GM19193 (cell line): Measurements from ENCODE around the gene SLC25A42.

Experiments
- POLR2A ChIP-seq: IDR thresholded peaks from 4 replicates; pipeline ENCODE4 v1.6.1; 2011; ENCODE audit not compliant: insufficient read depth, insufficient read length; ENCODE audit errors: extremely low read depth

The SLC25A42 gene

DNA sequence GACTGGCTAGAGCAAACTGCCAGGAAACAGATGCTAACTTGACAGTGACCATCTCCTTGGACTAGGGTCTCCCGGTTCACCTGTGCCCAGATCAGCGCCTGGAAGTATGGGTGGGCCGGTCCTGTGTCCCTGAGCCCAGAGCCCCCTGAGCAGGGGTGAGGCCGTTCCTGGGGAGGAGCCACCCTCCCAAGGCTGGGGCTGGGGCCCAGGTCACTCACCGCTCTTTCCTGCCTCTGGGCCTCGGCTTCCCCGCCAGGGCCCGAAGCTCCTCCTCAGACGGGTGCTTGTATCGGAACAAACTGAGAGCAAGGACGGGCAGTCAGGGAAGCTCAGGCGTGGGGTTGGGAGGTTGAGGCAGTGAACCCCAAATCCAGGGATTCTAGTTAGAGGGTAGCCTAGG, 69.1 kb downstream of the SLC25A42 start:
- TF ChIP-seq POLR2A, result no peak

DNA sequence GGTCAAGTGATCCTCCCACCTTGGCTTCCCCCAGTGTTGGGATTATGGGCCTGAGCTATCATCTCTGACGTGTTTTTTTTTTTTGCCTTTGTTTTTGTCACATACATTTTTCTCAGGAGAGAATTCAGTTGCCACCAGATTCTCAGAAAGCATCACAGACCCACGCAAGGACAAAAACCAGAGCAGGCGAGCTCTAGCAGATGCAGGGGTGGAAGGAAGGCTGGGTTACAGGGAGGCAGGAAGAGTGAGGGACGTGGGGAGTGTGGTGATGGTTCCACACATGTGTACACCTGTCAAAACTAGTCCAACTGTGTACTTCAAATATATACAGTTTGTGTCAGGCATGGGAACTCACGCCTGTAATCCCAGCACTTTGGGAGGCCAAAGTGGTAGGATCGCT, 70.2 kb downstream of the SLC25A42 start:
- TF ChIP-seq POLR2A, result no peak

DNA sequence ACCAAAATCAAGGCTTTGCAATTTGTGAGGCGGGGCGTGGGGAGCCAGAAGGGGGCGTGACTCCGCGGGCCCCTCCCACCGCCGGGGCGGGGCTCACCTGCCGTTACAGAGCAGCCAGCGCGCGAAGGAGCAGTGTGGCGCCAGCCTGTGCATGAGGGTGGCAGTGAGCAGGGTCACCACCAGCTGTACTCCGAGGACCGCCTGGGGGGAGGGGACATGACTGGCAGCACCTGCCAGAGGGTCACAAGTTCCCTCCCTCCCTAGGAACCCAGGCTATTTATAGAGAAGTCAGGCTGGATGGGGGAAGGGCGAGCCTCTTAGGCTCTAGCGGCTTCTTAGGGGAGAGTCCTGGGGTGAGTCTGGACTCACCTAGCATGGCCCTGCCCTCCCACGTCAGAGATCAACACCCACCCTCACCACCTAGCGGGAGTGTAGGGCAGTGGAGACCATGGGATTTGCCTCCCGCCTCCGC, 70.9 kb downstream of the SLC25A42 start:
- TF ChIP-seq POLR2A, result no peak

DNA sequence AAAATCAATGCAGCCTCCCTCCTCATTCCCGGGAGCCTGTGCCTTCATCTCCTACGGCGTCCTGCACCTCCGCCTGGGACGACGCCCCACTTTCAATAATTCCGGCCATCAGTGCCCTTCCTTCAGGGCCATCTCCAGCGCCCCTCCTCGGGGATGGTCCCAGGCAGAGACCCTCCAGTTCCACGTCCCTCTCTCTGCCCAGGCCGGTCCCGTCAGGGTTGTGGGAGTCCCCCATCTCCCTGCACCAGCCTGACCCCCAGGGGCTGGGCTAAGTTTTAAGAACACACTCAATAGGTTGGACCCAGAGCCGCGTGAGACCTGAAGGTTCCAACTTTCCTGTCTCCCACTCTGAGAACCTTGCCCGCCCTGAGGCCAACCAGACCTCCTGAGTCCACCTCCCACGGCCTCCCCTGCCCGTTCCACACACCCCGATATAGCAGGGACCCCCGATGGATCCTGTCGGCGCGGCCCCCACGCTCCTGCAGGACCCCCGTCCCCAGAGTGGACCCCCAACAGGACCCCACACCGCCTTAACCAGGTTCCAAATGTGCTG, 73.8 kb downstream of the SLC25A42 start:
- TF ChIP-seq POLR2A, result no peak

DNA sequence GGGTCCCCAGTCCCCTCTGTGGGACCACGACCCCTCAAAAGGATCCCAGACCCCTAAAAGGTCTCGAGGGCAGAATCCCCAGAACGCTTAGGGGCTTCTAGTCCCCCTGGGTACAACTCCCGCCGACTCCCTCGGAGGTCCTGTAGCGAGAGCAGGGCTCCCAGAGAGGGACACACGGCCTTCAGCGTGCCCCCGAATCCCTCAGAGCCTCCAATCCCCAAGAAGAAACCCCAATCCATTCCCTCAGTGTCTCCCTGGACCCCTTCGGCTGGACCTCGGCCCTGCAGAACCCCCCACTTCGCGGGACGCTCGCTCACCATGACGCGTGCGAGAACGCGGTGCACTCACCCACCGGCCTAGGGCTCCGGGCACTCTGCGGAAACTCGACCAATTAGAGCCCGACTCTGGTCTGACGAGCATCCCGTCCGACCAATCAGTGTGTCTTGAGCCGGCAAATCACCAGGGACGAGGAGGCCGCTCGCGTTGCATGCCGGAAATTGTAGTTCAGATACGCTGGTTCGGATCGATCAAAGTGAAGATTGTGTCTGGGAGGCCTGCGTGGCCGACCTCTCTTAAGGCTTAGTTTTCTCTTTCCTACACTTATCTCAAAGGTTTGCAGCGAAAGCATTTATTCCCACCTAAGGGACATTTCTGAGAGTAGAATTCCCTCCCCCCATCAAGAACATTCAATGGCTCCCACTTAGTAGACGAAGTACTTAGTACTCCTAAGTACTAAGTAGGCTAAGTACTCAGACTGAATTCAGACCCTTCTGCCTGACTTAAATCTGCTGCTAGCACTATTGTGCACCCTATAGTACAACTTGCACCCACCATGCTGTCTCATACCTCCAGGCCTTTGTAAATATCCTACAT, 74.6 kb downstream of the SLC25A42 start, which contains the start of gene TMEM161A:
Gene TMEM161A, minus strand, starts transcription at position 370 of the 873 bp plus-strand sequence. Its CDS starts 50 bp downstream, at position 320.
- TF ChIP-seq POLR2A, result peak; percentile 73

DNA sequence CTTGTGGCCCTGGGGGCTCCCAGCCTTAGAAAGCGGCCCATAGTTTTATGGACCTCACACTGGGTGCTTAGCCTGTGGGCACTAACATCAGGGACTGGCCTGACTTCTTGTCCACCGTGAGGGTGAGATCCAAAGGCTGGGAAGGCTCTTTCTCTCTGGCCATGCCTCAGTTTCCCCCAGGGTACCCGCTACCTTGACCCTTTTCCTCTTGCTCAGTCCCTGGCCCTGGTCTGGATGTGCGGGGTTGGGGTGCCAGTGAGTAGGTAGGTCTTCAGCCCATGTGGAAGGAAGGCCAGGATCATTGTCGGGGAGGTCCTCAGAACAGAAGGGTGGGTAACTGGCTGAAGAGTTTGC, 76.1 kb downstream of the SLC25A42 start:
- TF ChIP-seq POLR2A, result no peak

DNA sequence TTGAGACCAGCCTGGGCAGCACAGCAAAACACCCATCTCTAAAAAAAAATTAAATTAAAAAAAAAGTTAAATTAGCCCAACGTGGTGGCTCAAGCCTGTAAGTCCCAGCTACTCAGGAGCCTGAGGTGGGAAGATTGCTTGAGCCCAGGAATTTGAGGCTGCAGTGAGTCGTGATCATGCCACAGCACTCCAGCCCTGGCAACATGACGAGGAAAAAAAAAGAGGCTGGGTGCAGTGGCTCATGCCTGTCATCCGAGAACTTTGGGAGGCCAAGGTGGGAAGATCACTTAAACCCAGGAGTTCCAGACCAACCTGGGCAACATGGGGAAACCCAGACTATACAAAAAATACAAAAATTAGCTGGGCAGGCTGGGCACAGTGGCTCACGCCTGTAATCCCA, 76.7 kb downstream of the SLC25A42 start:
- no peak for TF ChIP-seq POLR2A

DNA sequence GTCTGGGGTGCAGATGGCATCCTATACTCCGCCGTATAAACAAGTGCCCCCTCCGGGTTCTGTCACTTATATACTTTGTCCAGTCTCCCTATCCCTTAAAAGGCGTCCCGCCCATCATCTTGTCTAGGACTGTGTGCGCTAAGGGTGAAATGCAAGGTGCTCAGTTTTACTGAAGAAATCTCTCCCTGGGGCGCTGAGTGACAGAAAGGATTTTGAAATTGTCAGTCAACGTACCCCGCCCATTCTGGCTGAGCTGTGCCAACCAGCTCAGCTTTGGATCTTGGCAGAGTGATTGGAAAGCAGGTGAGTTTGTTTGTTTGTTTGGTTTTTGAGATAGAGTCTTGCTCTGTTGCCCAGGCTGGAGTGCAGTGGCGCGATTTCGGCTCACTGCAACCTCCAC, 78.6 kb downstream of the SLC25A42 start:
- no peak for TF ChIP-seq POLR2A

DNA sequence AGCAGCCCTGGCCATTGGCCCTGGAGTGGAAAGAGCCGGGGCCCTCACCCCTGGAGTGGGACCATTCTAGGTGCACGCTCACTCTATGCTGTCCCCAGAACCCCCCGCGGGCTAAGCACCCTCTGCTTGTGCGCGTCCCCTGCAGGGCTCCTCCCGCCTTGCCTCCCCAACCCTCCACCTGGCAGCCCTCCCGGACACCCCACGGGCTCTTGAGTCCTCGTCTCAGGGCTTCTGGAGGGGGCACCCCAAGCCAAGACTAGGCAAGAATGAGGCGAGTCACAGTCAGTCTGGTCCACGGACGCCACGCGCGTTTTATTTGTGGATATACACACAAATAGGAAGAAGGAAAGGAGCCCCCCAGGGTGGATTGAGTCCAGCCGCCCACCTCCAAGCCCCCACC, 81.5 kb downstream of the SLC25A42 start:
- no peak for TF ChIP-seq POLR2A

DNA sequence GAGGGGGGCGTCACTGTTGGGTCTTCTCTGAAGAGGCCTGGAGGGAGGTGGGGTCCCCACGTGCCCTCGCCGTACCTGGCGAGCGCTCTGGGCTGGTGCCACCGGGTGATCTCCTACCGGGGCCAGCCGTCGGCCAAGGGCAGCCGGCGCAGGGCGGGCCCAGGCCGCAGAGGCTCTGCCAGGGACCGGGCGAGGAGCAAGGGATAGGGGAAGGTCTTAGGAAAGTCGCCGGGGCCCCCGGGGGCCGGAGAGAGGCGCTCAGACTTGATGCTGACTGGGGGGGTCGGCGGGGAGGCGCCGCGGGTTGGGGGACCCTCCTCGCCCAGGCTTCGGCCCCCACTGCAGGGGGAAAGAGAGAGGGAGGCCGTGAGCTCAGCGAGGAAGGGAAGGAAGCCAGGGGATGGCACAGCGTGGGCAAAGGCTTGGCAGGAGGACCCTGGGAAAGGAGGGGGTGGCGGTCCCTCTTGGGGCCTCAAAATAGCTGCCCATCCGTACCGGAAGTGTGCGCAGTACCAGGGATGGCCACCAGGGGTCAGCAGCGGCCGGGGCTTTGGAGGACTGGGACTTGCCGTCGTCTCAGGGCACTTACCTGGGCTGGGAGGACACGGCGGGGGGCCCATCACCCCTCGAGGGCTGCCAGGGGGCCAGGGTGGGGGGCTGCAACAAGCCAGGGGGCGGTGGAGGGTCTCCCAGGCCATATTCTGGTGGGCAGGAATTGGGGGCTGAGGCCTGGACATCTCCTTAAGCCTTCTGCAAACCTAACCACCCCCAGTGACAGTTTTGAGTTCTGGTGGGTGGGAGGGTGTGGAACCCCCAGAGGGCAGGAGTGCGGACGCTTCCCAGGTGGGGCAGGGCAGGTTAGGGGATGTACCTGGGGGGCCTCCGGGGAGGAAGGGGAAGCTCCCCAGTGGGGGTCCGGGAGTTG, 82.2 kb downstream of the SLC25A42 start:
- no peak for TF ChIP-seq POLR2A

DNA sequence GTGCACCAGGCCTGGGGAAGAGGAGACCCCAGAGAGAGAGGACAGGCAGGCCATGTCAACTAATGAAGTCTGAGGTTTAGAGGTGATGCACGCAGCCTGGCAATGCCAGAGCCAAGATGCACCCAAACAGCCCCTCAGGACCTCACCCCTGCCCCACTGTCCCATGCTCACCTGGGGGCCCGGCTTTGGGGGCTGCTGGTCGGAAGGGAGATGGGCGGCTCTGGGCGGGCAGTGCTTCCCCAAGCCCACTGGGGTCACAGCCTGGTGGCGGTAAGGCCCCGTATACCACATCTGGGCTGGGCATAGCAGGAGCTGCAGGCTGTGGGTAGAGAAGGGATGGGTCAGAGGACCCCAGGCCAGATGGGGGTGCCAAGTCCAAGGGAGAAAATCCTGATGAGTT, 83.1 kb downstream of the SLC25A42 start:
- no peak for TF ChIP-seq POLR2A

DNA sequence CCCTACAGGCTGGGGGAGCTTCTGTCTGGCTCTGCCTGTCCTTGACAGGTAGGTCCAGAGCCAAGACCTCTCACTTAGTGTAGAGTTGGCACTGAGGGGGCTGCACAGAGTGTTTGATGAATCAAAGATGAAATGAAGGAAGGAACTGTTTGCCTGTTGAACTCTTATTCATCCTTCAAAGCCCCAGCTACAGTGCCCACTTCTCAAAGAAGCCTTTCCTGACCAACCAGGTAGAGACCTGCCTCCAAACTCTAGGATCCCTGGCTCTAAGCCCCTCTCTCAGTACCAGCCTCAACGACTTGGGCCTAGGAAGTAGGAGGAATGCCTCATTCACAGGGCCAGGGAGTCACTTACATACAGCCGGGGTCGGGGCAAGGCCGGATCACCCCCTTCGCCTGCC, 83.5 kb downstream of the SLC25A42 start:
- TF ChIP-seq POLR2A, result no peak

DNA sequence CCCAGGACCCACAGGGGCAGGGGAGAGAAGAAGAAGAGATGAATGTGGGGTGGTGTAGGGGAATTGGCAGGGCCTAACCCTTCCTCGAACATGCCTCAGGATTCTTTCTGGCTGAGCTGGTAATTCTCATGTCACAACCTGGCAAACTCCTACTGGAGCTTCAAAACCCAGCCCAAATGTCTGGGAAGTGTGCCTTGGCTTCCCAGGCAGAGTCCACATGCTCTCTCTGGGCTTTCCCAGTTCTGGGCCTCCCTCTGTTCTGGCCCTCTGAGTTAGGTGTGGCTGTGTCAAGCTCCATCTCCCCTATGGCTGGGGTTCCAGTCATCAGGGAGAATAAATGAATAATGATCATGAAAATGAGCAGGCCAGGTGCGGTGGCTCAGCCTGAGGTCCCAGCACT, 85.6 kb downstream of the SLC25A42 start:
- no peak for TF ChIP-seq POLR2A

DNA sequence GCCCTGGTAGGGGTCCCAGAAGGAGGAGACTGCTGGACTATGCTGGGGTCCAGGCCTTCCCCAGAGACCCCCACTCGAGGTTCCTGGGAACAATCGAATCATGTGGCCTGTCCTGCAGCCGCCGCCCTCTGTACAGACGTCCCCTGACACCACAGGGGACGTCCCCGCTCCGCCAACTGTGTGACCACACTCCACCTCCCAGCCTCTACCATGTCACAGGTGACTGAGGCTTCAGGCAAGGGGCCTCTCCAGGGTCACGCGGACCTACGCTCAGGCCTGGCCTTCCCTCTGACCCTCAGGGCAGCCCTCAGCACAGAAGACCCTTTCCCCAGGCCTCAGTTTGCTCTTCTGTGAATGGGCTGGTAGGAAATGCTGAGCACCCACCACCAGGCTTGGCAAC, 87.6 kb downstream of the SLC25A42 start:
- peak; percentile 31 for TF ChIP-seq POLR2A
